A549 treated with Hydrocortisone at 1 μM for 4 hours (cell line): Measurements from ENCODE around the gene KLHL22. TPM values are rescaled to one million over a fixed set of nuclear protein-coding genes. Genes with fewer than 3 reads are reported as not detected.

Source experiments
- total RNA-seq: library from RNA; stranded (reverse); fragments of 200-300 nt; extraction: Qiagen RNA extraction; gene quantifications from 5 replicates; pipeline ENCODE4 v1.2.3, GENCODE V29; 2022

KLHL22 gene, protein sequence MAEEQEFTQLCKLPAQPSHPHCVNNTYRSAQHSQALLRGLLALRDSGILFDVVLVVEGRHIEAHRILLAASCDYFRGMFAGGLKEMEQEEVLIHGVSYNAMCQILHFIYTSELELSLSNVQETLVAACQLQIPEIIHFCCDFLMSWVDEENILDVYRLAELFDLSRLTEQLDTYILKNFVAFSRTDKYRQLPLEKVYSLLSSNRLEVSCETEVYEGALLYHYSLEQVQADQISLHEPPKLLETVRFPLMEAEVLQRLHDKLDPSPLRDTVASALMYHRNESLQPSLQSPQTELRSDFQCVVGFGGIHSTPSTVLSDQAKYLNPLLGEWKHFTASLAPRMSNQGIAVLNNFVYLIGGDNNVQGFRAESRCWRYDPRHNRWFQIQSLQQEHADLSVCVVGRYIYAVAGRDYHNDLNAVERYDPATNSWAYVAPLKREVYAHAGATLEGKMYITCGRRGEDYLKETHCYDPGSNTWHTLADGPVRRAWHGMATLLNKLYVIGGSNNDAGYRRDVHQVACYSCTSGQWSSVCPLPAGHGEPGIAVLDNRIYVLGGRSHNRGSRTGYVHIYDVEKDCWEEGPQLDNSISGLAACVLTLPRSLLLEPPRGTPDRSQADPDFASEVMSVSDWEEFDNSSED
- 8.2 to 11.8 TPM (median 11.0 TPM) in 5 replicates for total RNA-seq

GRCh38 chr22:20494978-20495860 is at the start of gene KLHL22:
Gene KLHL22 (minus strand): TSS chr22:20495795. CDS start chr22:20489211, 6,584 bp downstream.

GRCh38 chr22:20507253-20508066 is 11.9 kb upstream of the KLHL22 start, which contains the start of gene MED15:
Gene MED15 (plus strand): TSS chr22:20507610. CDS start chr22:20507679, 69 bp downstream.

GRCh38 chr22:20437613-20438426 is 57.8 kb downstream of the KLHL22 start, which contains the start of gene SCARF2:
Gene SCARF2 (minus strand): TSS chr22:20437825. CDS start chr22:20437754, 71 bp downstream.

GRCh38 chr22:20393705-20394476 is 101.7 kb downstream of the KLHL22 start, which contains the start of gene ZNF74:
Gene ZNF74 (plus strand): TSS chr22:20394151. CDS start chr22:20394629, 478 bp downstream.

Other genes with a start within 250 kb of the KLHL22 start
- gene RTN4R, start 227.5 kb downstream of the KLHL22 start, total RNA-seq: 8.0 to 14.9 TPM (median 12.4 TPM) in 5 replicates
- 30.0 to 44.6 TPM (median 42.0 TPM) in 5 replicates for gene DGCR6L, start 175.7 kb downstream of the KLHL22 start, total RNA-seq
- gene ZNF74, start 101.6 kb downstream of the KLHL22 start, total RNA-seq: 5.9 to 7.4 TPM (median 6.7 TPM) in 5 replicates
- 0.66 to 1.2 TPM (median 0.86 TPM) in 5 replicates for gene SCARF2, start 58.0 kb downstream of the KLHL22 start, total RNA-seq
- gene MED15, start 11.8 kb upstream of the KLHL22 start, total RNA-seq: 58.2 to 71.0 TPM (median 61.5 TPM) in 5 replicates